ENCODE results near the gene DSG3.
"Not testable (repeated sequence)": the region's sequence is repeated elsewhere in the genome, so short reads cannot be mapped to it uniquely, and the experiment has no call there.

Gene DSG3

DNA sequence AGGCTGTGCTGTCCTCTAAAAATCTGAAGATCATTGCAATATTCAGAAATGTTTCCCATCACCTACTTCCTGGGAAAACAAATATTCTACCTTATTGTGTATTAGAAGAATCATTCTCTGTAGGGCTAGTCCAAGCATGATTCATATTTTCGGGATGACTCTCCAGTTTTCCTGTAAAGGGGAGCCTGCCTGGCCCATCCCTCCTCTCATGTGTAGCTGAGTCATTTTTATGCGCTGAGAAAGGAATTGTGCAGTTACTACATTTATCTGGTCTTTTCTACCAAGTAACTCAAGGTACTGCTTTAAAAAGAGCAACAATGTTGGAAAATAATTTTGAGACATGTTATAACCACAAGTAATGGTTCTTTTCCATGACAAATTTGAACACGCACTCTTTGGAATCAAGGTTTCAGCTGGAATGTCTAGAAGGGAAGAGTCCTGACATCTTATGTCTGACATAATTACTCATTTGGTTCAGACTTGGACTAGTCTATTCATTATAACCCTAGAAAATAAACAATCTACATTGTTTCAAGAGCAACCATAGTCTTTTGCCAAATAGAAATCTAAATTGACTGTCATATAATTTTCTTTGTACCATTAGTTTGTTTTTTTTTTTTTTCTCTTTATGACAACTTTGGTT, 6.6 kb downstream of the DSG3 start:
- no peak overlapping the region for H3K27ac Mint-ChIP-seq

DNA sequence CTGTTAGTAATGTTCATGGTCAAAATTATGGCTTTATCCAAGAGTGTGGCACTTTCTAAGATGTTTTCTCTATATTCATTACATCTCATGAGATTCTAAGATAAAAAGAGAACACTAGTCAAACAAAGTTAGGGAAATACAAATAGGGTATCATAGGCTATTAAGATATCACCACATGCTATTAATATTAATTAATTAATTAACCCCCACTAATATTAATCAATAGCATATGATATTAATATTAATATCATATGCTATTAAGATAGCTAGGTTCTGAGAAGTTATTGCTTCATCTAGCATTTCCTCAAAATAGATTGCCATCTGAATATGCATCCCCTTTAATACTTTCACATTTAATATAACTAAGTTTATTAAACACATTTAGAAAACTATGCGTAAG, 22.1 kb downstream of the DSG3 start:
- H3K27me3 Mint-ChIP-seq = no peaks in the 10 kb centered on the region
- H3K4me3 Mint-ChIP-seq = no peak overlapping the region
- H3K4me1 Mint-ChIP-seq = no peaks in the 10 kb centered on the region
- H3K27ac Mint-ChIP-seq = no peak overlapping the region
- H3K36me3 Mint-ChIP-seq = no peaks in the 10 kb centered on the region
- no peaks in the 10 kb centered on the region for H3K9me3 Mint-ChIP-seq

More for the DNA sequence above, 6.6 kb downstream of the DSG3 start:
- no peak overlapping the region for H3K4me3 Mint-ChIP-seq
- no peaks in the 10 kb centered on the region for H3K9me3 Mint-ChIP-seq
- no peaks in the 10 kb centered on the region for H3K36me3 Mint-ChIP-seq
- H3K4me1 Mint-ChIP-seq = no peaks in the 10 kb centered on the region
- H3K27me3 Mint-ChIP-seq = no peaks in the 10 kb centered on the region

DNA sequence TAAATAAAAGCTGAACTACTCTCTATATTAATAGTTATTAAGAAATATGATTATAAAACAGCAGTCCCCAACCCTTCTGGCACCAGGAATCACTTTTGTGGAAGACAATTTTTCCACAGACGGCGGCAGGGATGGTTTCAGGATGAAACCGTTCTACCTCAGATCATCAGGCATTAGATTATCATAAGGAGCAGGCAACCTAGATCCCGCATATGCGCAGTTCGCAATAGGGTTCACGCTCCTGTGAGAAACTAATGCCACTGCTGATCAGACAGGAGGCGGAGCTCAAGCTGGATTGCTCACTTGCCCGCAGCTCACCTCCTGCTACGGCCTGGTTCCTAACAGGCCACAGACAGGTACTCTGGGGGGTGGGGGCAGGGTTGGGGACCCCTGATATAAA, 31.1 kb downstream of the DSG3 start:
- no peaks in the 10 kb centered on the region for H3K36me3 Mint-ChIP-seq
- H3K27me3 Mint-ChIP-seq = peaks cover 2% of the 10 kb centered on the region
- no peaks in the 10 kb centered on the region for H3K9me3 Mint-ChIP-seq
- no peak overlapping the region for H3K4me3 Mint-ChIP-seq
- no peaks in the 10 kb centered on the region for H3K4me1 Mint-ChIP-seq
- no peak overlapping the region for H3K27ac Mint-ChIP-seq

DNA sequence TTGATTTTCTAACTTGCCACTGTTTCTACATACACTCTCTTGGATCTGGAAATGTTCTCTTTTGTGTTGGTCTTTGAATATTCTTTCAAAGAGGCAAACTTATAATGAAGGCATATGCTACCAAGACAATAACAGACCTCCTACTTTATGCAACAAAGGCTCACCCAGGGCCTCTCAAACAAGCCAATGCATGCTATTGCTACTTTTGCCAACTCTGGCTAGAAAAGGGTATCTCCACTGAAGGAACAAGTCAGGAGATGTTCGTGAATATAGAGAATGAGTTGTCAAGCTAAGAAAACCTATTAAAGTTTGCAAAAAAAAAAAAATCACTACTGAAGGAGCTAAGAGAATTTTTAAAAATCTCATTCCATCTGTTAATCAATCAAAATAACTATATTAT, 34.5 kb downstream of the DSG3 start:
- Mint-ChIP-seq H3K27me3 (peaks cover 5% of the 10 kb centered on the region), H3K9me3 (no peaks in the 10 kb centered on the region), H3K36me3 (no peaks in the 10 kb centered on the region), H3K27ac (no peak overlapping the region), H3K4me1 (no peaks in the 10 kb centered on the region), H3K4me3 (no peak overlapping the region)

DNA sequence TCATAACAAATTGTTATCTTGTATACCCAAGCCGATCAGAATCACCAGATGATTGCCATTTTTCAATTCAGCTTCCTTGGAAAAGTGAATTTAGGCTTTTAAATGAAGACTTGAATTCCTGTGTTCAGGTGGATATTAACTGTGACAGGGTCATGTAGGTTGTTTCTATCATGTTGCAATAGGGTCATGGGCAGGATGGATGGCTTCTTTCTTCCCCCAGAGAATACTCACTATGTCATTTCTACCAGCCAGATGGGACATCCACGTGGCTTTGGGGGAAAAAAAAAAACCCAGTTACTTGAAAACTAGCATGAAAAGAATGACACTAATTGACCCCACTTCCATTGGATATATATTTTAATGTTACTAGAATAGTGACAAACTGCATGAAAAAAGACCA, 35.9 kb downstream of the DSG3 start:
- peaks cover 5% of the 10 kb centered on the region for H3K27me3 Mint-ChIP-seq
- H3K36me3 Mint-ChIP-seq = no peaks in the 10 kb centered on the region
- no peaks in the 10 kb centered on the region for H3K9me3 Mint-ChIP-seq
- no peak overlapping the region for H3K4me3 Mint-ChIP-seq
- H3K27ac Mint-ChIP-seq = no peak overlapping the region
- no peaks in the 10 kb centered on the region for H3K4me1 Mint-ChIP-seq

DNA sequence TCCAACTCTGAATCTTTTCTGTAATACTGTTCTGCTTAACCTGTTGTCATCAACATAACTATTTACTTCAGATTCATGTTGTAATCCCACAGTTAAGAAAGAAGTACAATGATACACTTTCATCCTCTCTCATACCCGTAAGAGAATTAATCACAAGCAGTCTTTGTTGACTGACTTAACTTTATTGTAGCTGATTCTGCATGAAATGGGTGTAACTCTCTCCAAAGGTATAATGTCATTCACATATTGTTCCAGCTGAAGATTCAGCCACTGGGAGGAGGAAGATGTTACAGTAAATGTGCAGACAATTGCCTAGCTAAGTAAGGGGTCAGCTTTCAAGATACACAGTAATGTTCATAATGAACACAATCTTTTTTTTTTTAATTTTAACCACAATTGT, 36.9 kb downstream of the DSG3 start:
- no peaks in the 10 kb centered on the region for H3K9me3 Mint-ChIP-seq
- peaks cover 2% of the 10 kb centered on the region for H3K27me3 Mint-ChIP-seq
- H3K4me3 Mint-ChIP-seq = no peak overlapping the region
- H3K27ac Mint-ChIP-seq = no peak overlapping the region
- H3K4me1 Mint-ChIP-seq = no peaks in the 10 kb centered on the region
- H3K36me3 Mint-ChIP-seq = no peaks in the 10 kb centered on the region

DNA sequence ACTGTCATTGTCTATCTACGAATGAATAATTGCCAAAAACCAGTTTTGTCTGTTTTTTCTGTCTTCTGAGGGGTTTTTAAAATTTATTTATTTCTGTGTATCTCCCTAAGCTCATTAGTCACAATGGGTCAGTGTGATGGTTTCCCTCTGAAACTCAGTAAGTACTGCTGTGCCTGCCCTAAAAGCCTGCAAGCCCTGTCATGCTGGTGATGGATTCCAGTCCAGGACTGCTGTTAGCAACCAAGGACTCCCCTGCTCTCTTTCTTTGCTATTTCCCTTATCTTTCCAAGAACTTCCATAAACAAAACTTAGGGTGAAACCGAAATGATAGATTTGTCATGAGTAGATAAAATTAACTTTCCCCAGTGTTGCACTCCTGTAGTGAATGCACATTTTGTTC, 38.6 kb downstream of the DSG3 start:
- peaks cover 2% of the 10 kb centered on the region for H3K27me3 Mint-ChIP-seq
- H3K27ac Mint-ChIP-seq = no peak overlapping the region
- no peak overlapping the region for H3K4me3 Mint-ChIP-seq
- no peaks in the 10 kb centered on the region for H3K4me1 Mint-ChIP-seq
- H3K36me3 Mint-ChIP-seq = no peaks in the 10 kb centered on the region
- no peaks in the 10 kb centered on the region for H3K9me3 Mint-ChIP-seq

DNA sequence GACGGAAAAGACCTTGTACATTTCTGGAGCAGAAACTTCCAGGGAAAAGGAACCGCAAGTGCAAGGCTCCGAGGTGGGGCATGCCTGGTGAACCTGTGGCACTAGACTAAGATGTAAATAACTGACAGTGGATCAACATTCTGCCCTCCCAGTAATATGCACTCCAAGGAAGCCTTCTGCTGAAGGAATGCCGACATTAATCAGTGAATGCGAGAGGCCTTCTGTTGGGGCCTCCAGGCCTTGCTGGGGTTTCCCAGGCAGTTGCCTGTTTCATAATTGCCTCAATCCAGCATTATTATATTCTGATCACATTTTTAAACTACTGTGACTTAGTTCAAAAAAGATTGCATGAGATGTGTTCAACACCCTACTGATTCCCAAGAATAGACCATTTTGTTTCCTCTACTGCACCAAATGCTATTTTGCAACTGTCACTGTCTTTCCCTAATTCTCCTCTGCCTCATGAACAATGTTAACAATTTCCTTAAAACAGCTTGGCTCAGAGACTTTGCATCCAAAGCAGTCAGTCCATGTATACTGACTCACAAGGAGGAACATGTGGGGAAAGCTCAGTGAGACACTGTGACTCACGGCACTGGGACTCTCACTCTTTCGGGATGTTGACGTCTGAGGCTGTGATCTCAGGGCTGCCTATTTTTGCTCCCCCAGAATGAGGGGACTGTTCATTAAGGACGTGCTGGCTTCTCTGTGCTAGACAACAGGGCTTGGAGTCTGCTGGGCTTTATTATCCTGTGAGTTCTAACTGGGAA, 39.9 kb downstream of the DSG3 start:
- Mint-ChIP-seq H3K27ac (no peak overlapping the region), H3K27me3 (peaks cover 2% of the 10 kb centered on the region), H3K36me3 (no peaks in the 10 kb centered on the region), H3K4me1 (no peaks in the 10 kb centered on the region), H3K4me3 (no peak overlapping the region), H3K9me3 (no peaks in the 10 kb centered on the region)

DNA sequence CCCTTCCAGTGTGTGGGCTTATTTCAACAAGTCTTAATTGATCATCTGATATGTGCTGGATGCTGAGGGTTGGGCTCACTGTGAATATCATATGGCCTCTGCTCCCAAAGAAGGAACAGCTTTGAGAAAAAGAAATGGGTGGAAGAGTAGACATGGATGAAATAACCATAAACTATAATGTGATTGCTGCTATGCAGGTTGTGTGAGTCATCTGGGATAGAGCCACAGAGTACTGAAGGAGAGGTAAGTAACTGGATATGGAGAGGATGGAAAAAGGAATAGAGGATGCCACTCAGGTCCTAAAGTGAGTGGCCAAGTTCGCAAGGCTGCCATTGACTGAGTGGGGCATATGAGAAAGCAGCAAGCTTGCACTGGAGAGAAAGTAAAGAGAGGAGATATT, 41.8 kb downstream of the DSG3 start:
- no peaks in the 10 kb centered on the region for H3K9me3 Mint-ChIP-seq
- no peaks in the 10 kb centered on the region for H3K4me1 Mint-ChIP-seq
- no peaks in the 10 kb centered on the region for H3K36me3 Mint-ChIP-seq
- no peak overlapping the region for H3K27ac Mint-ChIP-seq
- H3K4me3 Mint-ChIP-seq = no peak overlapping the region
- H3K27me3 Mint-ChIP-seq = peaks cover 2% of the 10 kb centered on the region

DNA sequence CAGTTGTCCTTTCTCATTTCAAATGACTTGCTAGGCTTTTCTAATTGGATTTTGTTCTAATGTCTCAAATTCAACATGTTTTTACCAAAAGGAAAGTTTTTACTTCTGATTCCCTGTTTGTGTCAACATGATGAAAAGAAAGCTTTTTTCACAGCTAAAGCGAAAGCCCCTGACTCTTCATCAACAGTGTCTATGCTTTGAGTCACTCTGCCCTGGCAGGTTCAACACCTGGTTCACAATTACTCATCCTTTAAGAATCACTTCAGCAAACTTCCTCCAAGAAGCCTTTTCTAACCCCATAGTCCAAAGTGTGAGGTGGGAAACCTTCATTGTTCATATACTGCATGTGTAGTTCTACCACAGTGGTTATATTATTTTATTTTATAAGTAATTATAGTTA, 42.8 kb downstream of the DSG3 start:
- H3K27ac Mint-ChIP-seq = no peak overlapping the region
- H3K27me3 Mint-ChIP-seq = peaks cover 2% of the 10 kb centered on the region
- H3K4me3 Mint-ChIP-seq = no peak overlapping the region
- no peaks in the 10 kb centered on the region for H3K4me1 Mint-ChIP-seq
- no peaks in the 10 kb centered on the region for H3K9me3 Mint-ChIP-seq
- no peaks in the 10 kb centered on the region for H3K36me3 Mint-ChIP-seq

DNA sequence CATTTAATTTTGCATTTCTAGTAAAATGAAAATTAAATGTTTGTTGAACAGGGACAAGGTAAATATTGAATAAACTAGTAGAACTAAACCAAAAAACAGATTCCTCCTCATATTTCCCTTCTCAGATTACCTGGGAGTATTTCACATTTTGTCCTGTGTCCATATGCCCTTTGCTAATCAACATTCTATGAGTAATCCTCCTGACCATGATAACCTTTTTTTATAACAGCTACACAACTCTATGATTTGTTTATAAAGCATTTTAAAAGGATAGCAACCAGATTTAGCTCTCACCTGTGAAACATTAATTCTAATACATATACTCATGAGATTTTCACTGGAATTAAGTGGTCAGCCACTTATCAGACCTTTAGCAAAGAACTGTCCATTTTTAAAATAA, 43.3 kb downstream of the DSG3 start:
- Mint-ChIP-seq H3K27me3 (peaks cover 2% of the 10 kb centered on the region), H3K4me1 (no peaks in the 10 kb centered on the region), H3K36me3 (no peaks in the 10 kb centered on the region), H3K4me3 (no peak overlapping the region), H3K27ac (no peak overlapping the region), H3K9me3 (no peaks in the 10 kb centered on the region)

DNA sequence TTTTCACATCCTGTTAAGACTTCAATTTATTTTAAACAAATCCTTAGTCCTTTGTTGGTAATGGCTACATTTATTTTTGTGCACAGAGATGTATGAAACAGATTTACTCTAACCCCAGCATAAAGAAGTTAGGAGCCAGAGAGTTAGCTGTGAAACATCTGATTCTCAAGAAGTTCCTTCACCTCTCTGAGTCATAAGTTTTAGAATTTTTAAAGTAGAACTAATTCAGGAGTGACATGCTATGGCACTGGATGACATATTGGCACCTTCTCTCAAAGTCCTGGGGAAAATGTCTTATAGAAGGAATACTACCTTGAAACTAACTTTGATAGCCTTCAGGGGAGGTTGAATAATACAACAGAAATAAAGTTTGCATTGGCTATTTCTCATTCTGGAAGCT, 44.0 kb downstream of the DSG3 start:
- H3K4me3 Mint-ChIP-seq = no peak overlapping the region
- no peaks in the 10 kb centered on the region for H3K36me3 Mint-ChIP-seq
- no peaks in the 10 kb centered on the region for H3K9me3 Mint-ChIP-seq
- H3K4me1 Mint-ChIP-seq = no peaks in the 10 kb centered on the region
- H3K27me3 Mint-ChIP-seq = peaks cover 2% of the 10 kb centered on the region
- no peak overlapping the region for H3K27ac Mint-ChIP-seq

DNA sequence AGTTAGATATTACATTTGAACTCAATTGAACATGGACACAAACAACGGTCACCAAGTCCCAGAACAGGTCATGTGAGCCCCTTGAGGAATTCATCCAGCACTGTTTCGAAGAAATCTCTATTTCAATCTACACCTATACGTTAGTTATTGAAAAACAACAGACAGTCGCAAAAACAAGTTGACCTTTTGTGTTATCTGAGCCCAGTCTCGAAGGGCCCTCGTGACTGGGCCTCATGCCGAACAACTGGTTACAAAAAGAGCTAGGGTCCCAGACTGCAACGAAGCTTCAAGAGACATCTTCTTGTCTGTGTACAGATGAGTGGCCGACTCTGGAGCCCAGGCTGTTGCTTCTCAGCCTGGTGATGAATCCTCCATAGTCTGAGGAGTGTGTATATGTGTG, 45.1 kb downstream of the DSG3 start:
- no peaks in the 10 kb centered on the region for H3K4me1 Mint-ChIP-seq
- H3K9me3 Mint-ChIP-seq = no peaks in the 10 kb centered on the region
- peaks cover 6% of the 10 kb centered on the region for H3K27me3 Mint-ChIP-seq
- H3K36me3 Mint-ChIP-seq = no peaks in the 10 kb centered on the region
- H3K4me3 Mint-ChIP-seq = no peak overlapping the region
- no peak overlapping the region for H3K27ac Mint-ChIP-seq

DNA sequence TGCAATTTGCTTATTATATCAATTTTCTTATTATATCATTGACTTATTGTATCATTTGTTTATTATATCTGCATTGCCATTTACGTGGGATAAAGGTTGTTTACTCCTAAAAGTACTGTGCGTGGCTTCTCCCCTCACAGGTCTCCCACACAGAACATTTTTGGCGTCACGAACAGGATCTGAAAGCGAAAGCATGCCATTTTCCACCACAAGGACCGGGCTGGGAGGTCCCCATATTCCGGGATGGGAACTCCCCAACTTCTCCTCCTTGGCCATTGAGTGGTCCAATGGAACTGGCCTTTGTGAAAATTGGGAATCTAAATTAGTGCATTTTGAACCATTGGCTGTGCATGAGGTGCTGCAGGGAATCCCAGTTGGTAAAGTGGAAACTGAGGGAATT, 45.6 kb downstream of the DSG3 start:
- Mint-ChIP-seq H3K27ac (no peak overlapping the region), H3K4me3 (no peak overlapping the region), H3K4me1 (no peaks in the 10 kb centered on the region), H3K36me3 (no peaks in the 10 kb centered on the region), H3K9me3 (no peaks in the 10 kb centered on the region), H3K27me3 (peaks cover 6% of the 10 kb centered on the region)

DNA sequence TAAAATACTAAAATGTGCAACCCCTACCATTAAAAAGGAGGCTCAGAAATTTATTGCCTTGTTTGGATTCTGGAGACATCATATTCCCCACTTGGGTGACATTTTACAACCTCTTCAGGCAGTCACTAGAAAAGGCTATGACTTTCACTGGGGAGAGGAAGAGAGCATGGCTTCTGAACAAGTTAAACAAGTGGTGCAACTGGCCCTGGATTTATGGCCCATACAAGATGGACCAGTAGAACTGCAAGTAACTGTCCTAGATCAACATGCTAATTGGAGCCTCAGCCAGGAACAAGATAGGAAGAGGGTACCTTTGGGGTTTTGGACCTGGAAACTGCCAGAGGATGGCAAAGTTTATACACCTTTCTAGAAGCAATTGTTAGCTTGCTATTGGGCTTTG, 46.4 kb downstream of the DSG3 start:
- Mint-ChIP-seq H3K9me3 (no peaks in the 10 kb centered on the region), H3K4me1 (peaks cover 1% of the 10 kb centered on the region), H3K36me3 (no peaks in the 10 kb centered on the region), H3K27me3 (peaks cover 9% of the 10 kb centered on the region), H3K4me3 (no peak overlapping the region), H3K27ac (no peak overlapping the region)

DNA sequence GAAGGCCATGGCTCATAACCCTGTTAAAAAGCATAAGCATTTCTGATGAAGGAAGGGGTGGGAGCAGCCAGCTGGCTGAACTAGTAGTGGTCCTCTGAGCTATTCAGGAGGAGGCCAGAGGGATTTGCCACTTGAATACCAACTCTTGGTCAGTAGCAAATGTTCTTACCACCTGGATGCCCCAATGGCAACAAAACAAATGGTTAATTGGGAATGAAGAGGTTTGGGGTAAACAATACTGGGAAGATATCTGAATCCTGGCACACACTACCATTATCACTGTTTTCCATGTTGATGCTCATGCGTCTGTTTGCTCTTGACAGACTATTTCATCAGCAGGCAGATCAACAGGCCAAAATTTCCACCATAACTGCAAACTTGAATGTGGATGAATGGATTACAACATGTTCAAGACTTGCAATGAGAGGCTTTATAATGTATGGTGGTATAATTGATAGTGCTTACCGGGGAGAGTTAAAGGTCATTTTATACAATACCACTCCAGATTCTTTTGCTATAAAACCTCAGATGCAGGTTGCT, 47.2 kb downstream of the DSG3 start:
- not testable (repeated sequence) for H3K27ac Mint-ChIP-seq, H3K36me3 Mint-ChIP-seq, H3K4me1 Mint-ChIP-seq, H3K9me3 Mint-ChIP-seq, H3K4me3 Mint-ChIP-seq
- peaks cover 14% of the 10 kb centered on the region for H3K27me3 Mint-ChIP-seq
